ENCODE results near the gene KCNIP2.

Gene KCNIP2

GRCh38 chr10:101867931-101868330, 24.3 kb upstream of the KCNIP2 start:
- Mint-ChIP-seq H3K9me3 (peaks cover 7% of the 10 kb centered on the region), H3K27me3 (ENCODE audit: low read depth) (no peaks in the 10 kb centered on the region), H3K4me3 (no peak overlapping the region), H3K4me1 (ENCODE audit: low read depth) (peaks cover 4% of the 10 kb centered on the region), H3K27ac (no peak overlapping the region), H3K36me3 (ENCODE audit: low read depth) (peaks cover 9% of the 10 kb centered on the region)

GRCh38 chr10:101859530-101859929, 15.9 kb upstream of the KCNIP2 start:
- Mint-ChIP-seq H3K27ac (peak overlapping the region; percentile 74), H3K9me3 (peaks cover 12% of the 10 kb centered on the region), H3K27me3 (ENCODE audit: low read depth) (no peaks in the 10 kb centered on the region), H3K4me1 (ENCODE audit: low read depth) (peaks cover 25% of the 10 kb centered on the region), H3K36me3 (ENCODE audit: low read depth) (peaks cover 22% of the 10 kb centered on the region), H3K4me3 (no peak overlapping the region)

GRCh38 chr10:101858723-101859500, 15.3 kb upstream of the KCNIP2 start:
- Mint-ChIP-seq H3K9me3 (peaks cover 12% of the 10 kb centered on the region), H3K27me3 (ENCODE audit: low read depth) (no peaks in the 10 kb centered on the region), H3K36me3 (ENCODE audit: low read depth) (peaks cover 21% of the 10 kb centered on the region), H3K27ac (peak overlapping the region; percentile 74), H3K4me1 (ENCODE audit: low read depth) (peaks cover 24% of the 10 kb centered on the region), H3K4me3 (no peak overlapping the region)

- H3K27ac Mint-ChIP-seq: no peak overlapping the region
- no peak overlapping the region for H3K4me3 Mint-ChIP-seq
- H3K27me3 Mint-ChIP-seq (ENCODE audit: low read depth): no peaks in the 10 kb centered on the region
- peaks cover 12% of the 10 kb centered on the region for H3K9me3 Mint-ChIP-seq
- H3K4me1 Mint-ChIP-seq (ENCODE audit: low read depth): peaks cover 24% of the 10 kb centered on the region
- H3K36me3 Mint-ChIP-seq (ENCODE audit: low read depth): peaks cover 20% of the 10 kb centered on the region
Measured at GRCh38 chr10:101857802-101858476, 14.3 kb upstream of the KCNIP2 start.

GRCh38 chr10:101856626-101857025, 13.0 kb upstream of the KCNIP2 start:
- Mint-ChIP-seq H3K4me3 (no peak overlapping the region), H3K4me1 (ENCODE audit: low read depth) (peaks cover 24% of the 10 kb centered on the region), H3K36me3 (ENCODE audit: low read depth) (peaks cover 15% of the 10 kb centered on the region), H3K27me3 (ENCODE audit: low read depth) (no peaks in the 10 kb centered on the region), H3K9me3 (peaks cover 12% of the 10 kb centered on the region), H3K27ac (no peak overlapping the region)

- H3K27me3 Mint-ChIP-seq (ENCODE audit: low read depth): no peaks in the 10 kb centered on the region
- H3K4me3 Mint-ChIP-seq: no peak overlapping the region
- no peak overlapping the region for H3K27ac Mint-ChIP-seq
- no peaks in the 10 kb centered on the region for H3K4me1 Mint-ChIP-seq (ENCODE audit: low read depth)
- H3K9me3 Mint-ChIP-seq: no peaks in the 10 kb centered on the region
- H3K36me3 Mint-ChIP-seq (ENCODE audit: low read depth): no peaks in the 10 kb centered on the region
Measured at GRCh38 chr10:101851411-101852116, 8.0 kb upstream of the KCNIP2 start.

- peaks cover 3% of the 10 kb centered on the region for H3K36me3 Mint-ChIP-seq (ENCODE audit: low read depth)
- H3K27ac Mint-ChIP-seq: no peak overlapping the region
- no peaks in the 10 kb centered on the region for H3K4me1 Mint-ChIP-seq (ENCODE audit: low read depth)
- H3K27me3 Mint-ChIP-seq (ENCODE audit: low read depth): no peaks in the 10 kb centered on the region
- H3K9me3 Mint-ChIP-seq: no peaks in the 10 kb centered on the region
- no peak overlapping the region for H3K4me3 Mint-ChIP-seq
Measured at GRCh38 chr10:101850749-101851148, 7.1 kb upstream of the KCNIP2 start.

- Mint-ChIP-seq H3K9me3 (no peaks in the 10 kb centered on the region), H3K36me3 (ENCODE audit: low read depth) (peaks cover 3% of the 10 kb centered on the region), H3K4me1 (ENCODE audit: low read depth) (no peaks in the 10 kb centered on the region), H3K27ac (no peak overlapping the region), H3K4me3 (no peak overlapping the region), H3K27me3 (ENCODE audit: low read depth) (peaks cover 7% of the 10 kb centered on the region)
Measured at GRCh38 chr10:101848894-101849351, 5.3 kb upstream of the KCNIP2 start.

- no peaks in the 10 kb centered on the region for H3K9me3 Mint-ChIP-seq
- no peak overlapping the region for H3K4me3 Mint-ChIP-seq
- peaks cover 7% of the 10 kb centered on the region for H3K27me3 Mint-ChIP-seq (ENCODE audit: low read depth)
- H3K36me3 Mint-ChIP-seq (ENCODE audit: low read depth): peaks cover 3% of the 10 kb centered on the region
- H3K4me1 Mint-ChIP-seq (ENCODE audit: low read depth): no peaks in the 10 kb centered on the region
- no peak overlapping the region for H3K27ac Mint-ChIP-seq
Measured at GRCh38 chr10:101848408-101848807, 4.8 kb upstream of the KCNIP2 start.

- Mint-ChIP-seq H3K4me3 (no peak overlapping the region), H3K36me3 (ENCODE audit: low read depth) (peaks cover 3% of the 10 kb centered on the region), H3K27me3 (ENCODE audit: low read depth) (peaks cover 22% of the 10 kb centered on the region), H3K9me3 (no peaks in the 10 kb centered on the region), H3K27ac (no peak overlapping the region), H3K4me1 (ENCODE audit: low read depth) (peaks cover 11% of the 10 kb centered on the region)
Measured at GRCh38 chr10:101845893-101846292, 2.3 kb upstream of the KCNIP2 start.

GRCh38 chr10:101841826-101842225, 1.8 kb downstream of the KCNIP2 start:
- H3K27me3 Mint-ChIP-seq (ENCODE audit: low read depth): peaks cover 27% of the 10 kb centered on the region
- no peak overlapping the region for H3K4me3 Mint-ChIP-seq
- no peaks in the 10 kb centered on the region for H3K9me3 Mint-ChIP-seq
- H3K27ac Mint-ChIP-seq: no peak overlapping the region
- peaks cover 24% of the 10 kb centered on the region for H3K4me1 Mint-ChIP-seq (ENCODE audit: low read depth)
- peaks cover 3% of the 10 kb centered on the region for H3K36me3 Mint-ChIP-seq (ENCODE audit: low read depth)

GRCh38 chr10:101840741-101841453, 2.7 kb downstream of the KCNIP2 start:
- Mint-ChIP-seq H3K4me3 (peak overlapping the region; percentile 88), H3K9me3 (no peaks in the 10 kb centered on the region), H3K27me3 (ENCODE audit: low read depth) (peaks cover 27% of the 10 kb centered on the region), H3K4me1 (ENCODE audit: low read depth) (peaks cover 26% of the 10 kb centered on the region), H3K36me3 (ENCODE audit: low read depth) (no peaks in the 10 kb centered on the region), H3K27ac (peak overlapping the region; percentile 38)

GRCh38 chr10:101840102-101840684, 3.4 kb downstream of the KCNIP2 start:
- Mint-ChIP-seq H3K4me3 (peak overlapping the region; percentile 88), H3K36me3 (ENCODE audit: low read depth) (no peaks in the 10 kb centered on the region), H3K27ac (no peak overlapping the region), H3K4me1 (ENCODE audit: low read depth) (peaks cover 31% of the 10 kb centered on the region), H3K27me3 (ENCODE audit: low read depth) (peaks cover 27% of the 10 kb centered on the region), H3K9me3 (no peaks in the 10 kb centered on the region)
